HG02938 (cell line): Measurements from ENCODE around the gene NYAP2.

Experiments used
- ATAC-seq: cut with Tn5 transposase; IDR thresholded peaks from one replicate; pipeline ENCODE4 v1.9.1; 2021; ENCODE audit warnings: mild to moderate bottlenecking, moderate library complexity; ENCODE audit not compliant: unreplicated experiment

Gene NYAP2

DNA sequence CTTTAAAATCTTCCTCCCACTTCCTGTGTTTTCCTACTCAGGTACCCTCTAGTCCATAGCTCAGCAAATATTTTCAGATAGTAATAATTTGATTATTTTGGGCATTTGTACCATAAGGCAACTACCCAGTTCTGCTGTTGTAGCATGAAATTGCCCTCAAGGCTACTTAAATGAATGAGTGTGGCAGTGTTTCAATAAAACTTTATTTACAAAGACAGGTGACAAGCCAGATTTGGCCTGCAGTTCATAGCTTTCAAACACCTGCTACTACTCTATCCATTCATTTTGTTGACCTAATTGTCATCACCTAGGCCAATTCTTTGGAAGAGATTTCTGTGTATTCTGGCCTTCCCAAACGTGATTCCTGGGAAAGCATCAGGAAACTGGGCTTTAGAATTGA is 28.9 kb downstream of the NYAP2 start:
- ATAC-seq, result no peak

- ATAC-seq, result no peak
Observed at GRCh38 chr2:225429717-225430116, 30.2 kb downstream of the NYAP2 start.

DNA sequence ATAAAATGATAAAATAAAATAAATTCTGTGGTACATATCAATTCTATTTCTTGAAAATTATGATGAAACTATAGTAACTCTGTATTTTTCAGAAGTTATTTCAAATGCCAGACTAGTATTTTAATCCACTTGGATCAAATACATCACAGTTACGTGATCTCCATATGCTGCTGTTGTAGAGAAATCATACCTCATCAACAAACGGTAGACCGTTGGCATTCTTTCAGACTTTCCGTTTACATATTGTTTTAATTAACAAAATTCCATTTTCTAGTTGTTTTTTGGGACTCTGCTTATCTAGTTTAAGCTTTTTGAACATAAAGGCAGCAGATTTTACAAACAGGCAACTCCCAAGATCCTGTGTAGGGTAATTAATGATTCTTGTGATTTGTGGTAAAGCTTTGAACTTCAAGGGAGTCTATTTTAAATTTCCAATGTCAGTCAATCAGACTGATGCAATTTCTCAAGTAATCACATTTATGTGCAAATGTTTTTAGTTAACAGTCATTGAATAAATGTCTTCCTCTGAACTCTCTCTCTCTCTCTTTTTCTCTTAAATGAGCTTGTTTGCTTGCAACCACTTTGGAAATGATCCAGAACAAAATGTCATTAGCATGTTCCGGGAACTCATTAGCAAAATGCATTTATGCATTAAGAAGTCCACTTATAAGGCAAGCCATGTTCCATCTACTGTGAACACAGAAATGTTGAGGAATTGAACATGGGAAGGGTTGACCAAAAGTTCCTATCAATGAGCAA is 31.8 kb downstream of the NYAP2 start:
- ATAC-seq, result no peak

- ATAC-seq, result no peak
Observed at GRCh38 chr2:225434014-225434413, 34.5 kb downstream of the NYAP2 start.

GRCh38 chr2:225437319-225437718 is 37.8 kb downstream of the NYAP2 start:
- no peak for ATAC-seq

GRCh38 chr2:225438248-225438647 is 38.7 kb downstream of the NYAP2 start:
- no peak for ATAC-seq

DNA sequence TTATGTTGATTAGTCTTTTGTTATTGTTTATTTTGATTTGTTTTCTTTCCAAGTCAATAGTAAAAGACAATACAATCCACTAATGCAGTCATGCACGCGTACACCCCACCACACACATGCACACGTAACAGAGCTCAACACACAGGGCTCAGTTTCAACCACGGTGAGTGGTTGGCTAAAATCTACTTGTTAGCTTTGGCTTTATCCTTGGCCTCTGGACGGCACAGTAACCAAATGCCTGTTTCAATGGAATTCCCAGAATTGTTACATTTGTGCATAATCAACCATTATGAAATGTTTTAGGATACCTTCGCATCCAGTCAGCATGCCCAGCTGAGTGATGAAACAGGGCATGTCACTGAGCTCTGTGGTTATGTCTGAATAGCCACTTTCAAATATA is 53.2 kb downstream of the NYAP2 start:
- no peak for ATAC-seq

DNA sequence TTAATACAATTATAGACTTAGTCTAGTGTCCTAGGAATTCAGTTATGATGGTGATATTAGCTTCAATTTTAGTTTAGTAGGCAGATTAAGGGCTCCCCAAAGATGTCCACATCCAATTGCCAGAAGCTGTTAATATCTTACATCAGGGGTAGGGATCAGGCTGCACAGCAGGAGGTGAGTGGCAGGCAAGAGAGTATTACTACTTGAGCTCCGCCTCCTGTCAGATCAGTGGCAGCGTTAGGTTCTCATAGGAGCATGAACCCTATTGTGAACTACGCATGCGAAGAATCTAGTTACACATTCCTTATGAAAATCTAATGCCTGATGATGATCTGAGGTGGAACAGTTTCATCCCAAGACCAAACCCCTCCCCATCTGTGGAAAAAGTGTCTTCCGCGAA is 54.9 kb downstream of the NYAP2 start:
- no peak for ATAC-seq

- no peak for ATAC-seq
Observed at GRCh38 chr2:225456619-225457260, 57.2 kb downstream of the NYAP2 start.

DNA sequence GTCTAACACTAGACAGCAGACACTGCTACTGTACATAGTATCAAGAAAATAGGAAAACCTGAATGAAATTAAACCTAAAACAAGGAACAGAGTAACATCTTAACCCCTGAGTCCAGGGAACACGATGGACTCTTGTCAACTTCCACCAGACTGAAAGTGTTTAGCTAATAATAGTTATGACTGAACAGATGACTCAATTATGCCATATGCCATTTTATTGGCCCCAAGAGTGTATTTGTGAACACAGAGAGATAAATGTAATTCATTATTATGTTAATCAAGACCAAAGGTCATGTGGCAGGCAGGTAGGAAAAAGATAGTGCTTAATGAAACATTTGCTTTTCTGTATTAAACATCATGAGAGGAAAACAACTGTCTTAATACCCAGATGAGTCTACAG is 58.0 kb downstream of the NYAP2 start:
- no peak for ATAC-seq

GRCh38 chr2:225458431-225459117 is 59.1 kb downstream of the NYAP2 start:
- peak; percentile 82 for ATAC-seq

- no peak for ATAC-seq
Observed at GRCh38 chr2:225462417-225462816, 62.9 kb downstream of the NYAP2 start.

GRCh38 chr2:225462945-225463344 is 63.4 kb downstream of the NYAP2 start:
- ATAC-seq, result no peak

DNA sequence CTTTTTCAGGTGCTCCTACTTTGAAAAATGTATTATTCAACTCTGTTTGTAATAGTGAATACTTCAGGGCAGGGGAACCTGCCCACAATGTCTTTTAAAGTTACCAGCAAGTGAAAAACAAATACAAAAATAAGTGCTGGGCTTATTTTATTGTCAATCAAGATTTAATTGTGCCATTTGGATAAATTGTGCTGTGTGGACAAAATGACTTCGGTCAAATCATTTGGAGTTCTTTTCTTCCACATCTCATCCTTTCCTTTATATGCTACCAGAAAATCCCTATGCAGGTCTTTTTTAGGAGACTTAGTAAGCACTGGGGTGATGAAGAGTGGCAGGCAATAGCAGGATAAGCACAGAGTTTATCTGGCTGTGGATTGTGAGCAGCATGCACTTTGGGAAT is 63.9 kb downstream of the NYAP2 start:
- ATAC-seq, result no peak

GRCh38 chr2:225464346-225465025 is 65.0 kb downstream of the NYAP2 start:
- peak; percentile 74 for ATAC-seq

GRCh38 chr2:225465827-225466226 is 66.3 kb downstream of the NYAP2 start:
- no peak for ATAC-seq

GRCh38 chr2:225466891-225467604 is 67.5 kb downstream of the NYAP2 start:
- no peak for ATAC-seq

DNA sequence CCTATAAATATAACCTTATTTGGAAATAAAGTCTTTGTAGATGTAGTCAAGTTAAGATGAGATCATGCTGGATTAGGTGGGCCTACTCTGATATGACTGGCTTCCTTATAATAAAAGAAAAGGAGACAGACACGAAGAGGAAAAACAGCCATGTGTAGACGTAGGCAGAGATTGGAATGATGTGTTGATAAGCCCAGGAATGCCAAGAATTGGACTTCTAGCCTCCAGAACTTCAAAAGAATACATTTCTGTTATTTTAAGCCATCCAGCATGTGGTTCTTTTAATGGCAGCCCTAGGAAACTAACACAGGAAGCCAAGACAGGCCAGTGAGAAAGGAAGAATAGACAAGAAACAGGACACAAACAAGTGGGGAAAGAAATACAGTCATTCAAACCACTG is 68.6 kb downstream of the NYAP2 start:
- ATAC-seq, result no peak

DNA sequence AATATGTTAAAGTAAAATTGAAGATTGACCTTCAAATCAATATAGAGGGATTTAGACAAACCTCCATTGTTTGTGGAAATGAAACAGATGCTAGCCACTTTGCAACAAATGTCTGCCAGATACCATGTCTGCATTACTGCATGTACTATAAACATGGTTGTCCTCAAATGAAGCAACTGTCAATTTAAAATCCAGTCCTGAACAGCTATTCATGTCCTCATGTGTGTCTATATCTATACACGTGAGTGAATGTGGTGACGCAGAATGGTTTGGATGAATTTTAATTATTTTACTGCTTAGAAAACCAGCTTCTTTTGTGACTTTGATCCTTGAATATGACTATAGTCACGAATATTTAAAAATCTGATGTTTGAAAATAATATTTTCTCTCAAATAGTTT is 71.5 kb downstream of the NYAP2 start:
- no peak for ATAC-seq

- ATAC-seq, result no peak
Observed at GRCh38 chr2:225471482-225471881, 72.0 kb downstream of the NYAP2 start.

GRCh38 chr2:225472161-225472560 is 72.7 kb downstream of the NYAP2 start:
- no peak for ATAC-seq
